Liver (tissue), 9 donors: ENCODE results near the gene ZDHHC11B. TPM values are rescaled to one million over a fixed set of nuclear protein-coding genes. Genes with fewer than 3 reads are reported as not detected.
A peak's percentile ranks its signal among the peaks of the same experiment; 100 is the strongest.
"Not testable (repeated sequence)": the region's sequence is repeated elsewhere in the genome, so short reads cannot be mapped to it uniquely, and the experiment has no call there.

ENCODE experiments used
- DNase-seq: peaks from one replicate; pipeline ENCODE4 v3.0.0-alpha.2; 2017; ENCODE audit warnings: low spot score
- H3K27ac ChIP-seq, 2 donors: one replicate each; pipeline ENCODE4 v1.7.0; 2013; ENCODE audit warnings: inconsistent platforms in 2 of 2, low read length in 2 of 2, control low read depth in 1 of 2, low read depth in 1 of 2, mild to moderate bottlenecking in 1 of 2
- H3K27me3 ChIP-seq, 4 donors: one replicate each; pipeline versions ENCODE4 v1.6.1 to v1.7.0; 2013; ENCODE audit warnings: low read length in 3 of 4, inconsistent platforms in 1 of 4, mild to moderate bottlenecking in 1 of 4, moderate library complexity in 1 of 4; ENCODE audit not compliant: control insufficient read depth in 4 of 4, insufficient read depth in 4 of 4
- H3K36me3 ChIP-seq, 4 donors: one replicate each; pipeline versions ENCODE4 v1.6.1 to v1.7.0; 2013; ENCODE audit warnings: low read length in 3 of 4, mild to moderate bottlenecking in 3 of 4, low read depth in 1 of 4, moderate library complexity in 1 of 4; ENCODE audit not compliant: control insufficient read depth in 4 of 4, insufficient read depth in 3 of 4
- H3K4me1 ChIP-seq, 4 donors: one replicate each; pipeline versions ENCODE4 v1.6.1 to v1.7.0; 2013; ENCODE audit warnings: low read length in 3 of 4, mild to moderate bottlenecking in 3 of 4, moderate library complexity in 1 of 4; ENCODE audit not compliant: control insufficient read depth in 4 of 4, insufficient read depth in 4 of 4
- H3K4me3 ChIP-seq, 3 donors: one replicate each; pipeline versions ENCODE4 v1.6.1 to v1.7.0; 2013; ENCODE audit warnings: low read length in 3 of 3, control low read depth in 1 of 3, low read depth in 1 of 3, mild to moderate bottlenecking in 1 of 3
- H3K9ac ChIP-seq, 2 donors: one replicate each; pipeline ENCODE4 v1.7.0; 2013; ENCODE audit warnings: low read length in 2 of 2, mild to moderate bottlenecking in 2 of 2, moderate library complexity in 2 of 2, control low read depth in 1 of 2, low read depth in 1 of 2
- H3K9me3 ChIP-seq, 4 donors: one replicate each; pipeline versions ENCODE4 v1.6.1 to v1.7.0; 2013; ENCODE audit warnings: low read length in 3 of 4; ENCODE audit not compliant: control insufficient read depth in 4 of 4
- WGBS: extraction: QIAGEN DNeasy Blood & Tissue Kit; methylation state at CpG from one replicate; pipeline ENCODE4 v1.1.7; 2013; 5-methylcytosine and 5-hydroxymethylcytosine counted together
- polyA plus RNA-seq, 2 donors: library from polyadenylated mRNA; stranded (reverse) in 1 of 2; unstranded in 1 of 2; fragments of 200-250 nt in 1 of 2; fragments of >200 nt in 1 of 2; fragmentation: Nextera tagmentation in 1 of 2; extraction: Ambion mirVana in 1 of 2; gene quantifications; one replicate each; pipeline versions ENCODE4 v1.2.1 to v1.2.3, GENCODE V29; 2013 to 2015
- total RNA-seq, 2 donors: library from RNA; depleted of rRNA; stranded (reverse); fragments of >200 nt; gene quantifications; one replicate each; pipeline ENCODE4 v1.2.3, GENCODE V29; 2014
- donor health status: healthy.
- donor health status: healthy.
- donor health status: healthy.
- donor health status: healthy.
- donor health status: healthy.

Gene ZDHHC11B
- total and polyA plus RNA-seq, 4 donors = 0.37 to 2.1 (median 0.62) TPM

DNA sequence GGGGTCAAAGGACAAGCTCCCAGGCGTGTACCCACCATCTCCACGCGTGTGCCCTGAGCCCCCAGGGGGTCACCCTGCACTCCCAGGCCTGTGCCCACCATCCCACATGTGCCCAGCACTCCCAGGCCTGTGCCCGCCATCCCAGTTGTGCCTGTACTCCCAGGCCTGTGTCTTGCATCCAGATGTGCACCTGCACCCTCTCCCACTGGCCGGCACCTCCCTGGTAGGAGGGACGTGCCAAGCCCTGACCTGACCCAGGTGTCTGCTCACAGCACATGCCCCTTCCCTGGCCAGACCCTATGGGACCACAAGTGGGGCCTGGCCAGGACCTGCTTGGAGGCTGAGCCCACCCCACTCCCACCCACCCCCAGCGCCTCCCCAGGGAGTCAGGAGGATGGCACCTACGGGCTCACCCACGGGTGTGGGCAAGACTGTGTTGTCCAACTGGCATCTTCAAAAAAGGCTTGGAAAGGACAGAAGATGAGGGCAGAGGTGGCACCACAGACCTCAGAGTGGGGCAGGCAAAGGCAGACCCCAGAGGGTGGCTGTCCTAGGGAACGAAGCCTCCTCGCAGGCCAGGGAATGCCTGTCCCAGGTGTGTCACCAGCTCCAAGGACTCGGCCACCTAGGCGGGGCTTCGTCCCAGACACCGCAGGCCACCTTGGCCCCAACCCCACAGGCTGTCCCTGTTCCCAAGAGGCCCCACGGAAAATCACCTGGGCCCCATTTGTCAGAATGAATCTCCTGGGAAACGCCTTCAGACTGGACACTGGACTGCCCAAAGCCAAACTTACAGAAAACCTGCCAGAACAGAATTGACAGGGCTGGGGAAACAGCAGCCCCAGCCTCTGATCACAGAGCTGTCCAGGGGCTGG, 103.0 kb downstream of the ZDHHC11B start:
- not testable (repeated sequence) for H3K36me3 ChIP-seq, DNase-seq, H3K4me3 ChIP-seq, H3K9ac ChIP-seq, H3K27ac ChIP-seq, H3K27me3 ChIP-seq, H3K4me1 ChIP-seq, H3K9me3 ChIP-seq
- WGBS = 95% methylated on average over 17 of the region's 17 CpGs

DNA sequence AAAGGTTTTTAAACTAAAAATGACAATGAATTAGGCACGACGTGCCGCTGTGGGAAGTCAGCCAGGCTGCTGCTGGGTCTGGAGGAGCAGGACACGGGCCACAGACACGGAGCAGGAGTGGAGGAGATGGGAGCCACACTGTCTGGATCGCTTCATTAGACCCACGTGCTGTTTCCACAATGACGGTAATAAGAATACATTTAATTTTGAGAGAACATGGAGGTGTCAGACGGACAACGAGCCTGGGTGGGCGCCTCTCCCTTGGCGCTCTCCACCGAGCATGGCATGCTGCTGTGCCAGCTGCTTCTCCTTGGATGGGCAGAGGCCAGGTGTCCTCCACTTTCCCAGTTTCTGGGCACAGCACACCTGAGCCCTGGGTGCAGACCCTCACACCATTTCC, 103.7 kb downstream of the ZDHHC11B start:
- H3K4me1 ChIP-seq, H3K9ac ChIP-seq, H3K4me3 ChIP-seq, H3K9me3 ChIP-seq, DNase-seq, H3K27me3 ChIP-seq, H3K36me3 ChIP-seq, H3K27ac ChIP-seq: not testable (repeated sequence)
- 95% methylated on average over 13 of the region's 13 CpGs for WGBS

DNA sequence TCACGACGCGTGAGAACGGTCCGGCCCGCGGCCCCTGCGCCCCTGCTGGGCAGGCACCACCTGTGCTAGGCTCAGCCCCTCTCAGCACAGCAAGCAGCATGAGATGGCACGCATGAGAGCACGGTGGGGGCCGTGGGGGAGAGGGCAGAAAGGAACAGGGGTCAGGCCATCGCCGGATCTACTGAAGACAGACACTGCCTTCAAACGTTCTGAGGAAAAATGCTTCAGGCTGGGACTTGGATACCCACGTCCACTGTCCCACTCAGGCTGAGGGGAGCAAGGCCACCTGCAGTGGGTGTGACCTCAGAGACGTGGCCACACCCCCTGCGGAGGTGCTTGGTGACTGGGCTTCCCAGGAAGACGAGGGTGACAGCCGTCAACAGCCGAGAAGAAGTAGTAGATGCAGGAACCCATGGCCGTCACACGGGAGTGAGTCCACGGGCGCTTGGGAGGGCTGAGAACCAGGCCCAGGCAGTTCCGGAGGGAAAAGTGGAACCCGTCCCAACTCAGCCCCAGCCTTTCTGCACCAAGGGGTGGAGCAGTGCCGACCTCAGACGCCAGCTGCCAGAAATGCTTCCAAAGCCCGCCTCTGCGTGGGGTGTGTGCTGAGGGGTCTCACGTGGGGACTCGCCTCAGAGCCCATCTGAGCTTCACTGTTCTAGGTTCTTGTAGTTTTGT, 104.3 kb downstream of the ZDHHC11B start:
- not testable (repeated sequence) for H3K27me3 ChIP-seq, H3K9me3 ChIP-seq, H3K4me3 ChIP-seq, H3K9ac ChIP-seq, H3K27ac ChIP-seq, H3K36me3 ChIP-seq, DNase-seq
- 88% methylated on average over 13 of the region's 32 CpGs for WGBS
- peaks cover 0 to 10% (median 5%) of the 10 kb centered on the region in 4 donors for H3K4me1 ChIP-seq

DNA sequence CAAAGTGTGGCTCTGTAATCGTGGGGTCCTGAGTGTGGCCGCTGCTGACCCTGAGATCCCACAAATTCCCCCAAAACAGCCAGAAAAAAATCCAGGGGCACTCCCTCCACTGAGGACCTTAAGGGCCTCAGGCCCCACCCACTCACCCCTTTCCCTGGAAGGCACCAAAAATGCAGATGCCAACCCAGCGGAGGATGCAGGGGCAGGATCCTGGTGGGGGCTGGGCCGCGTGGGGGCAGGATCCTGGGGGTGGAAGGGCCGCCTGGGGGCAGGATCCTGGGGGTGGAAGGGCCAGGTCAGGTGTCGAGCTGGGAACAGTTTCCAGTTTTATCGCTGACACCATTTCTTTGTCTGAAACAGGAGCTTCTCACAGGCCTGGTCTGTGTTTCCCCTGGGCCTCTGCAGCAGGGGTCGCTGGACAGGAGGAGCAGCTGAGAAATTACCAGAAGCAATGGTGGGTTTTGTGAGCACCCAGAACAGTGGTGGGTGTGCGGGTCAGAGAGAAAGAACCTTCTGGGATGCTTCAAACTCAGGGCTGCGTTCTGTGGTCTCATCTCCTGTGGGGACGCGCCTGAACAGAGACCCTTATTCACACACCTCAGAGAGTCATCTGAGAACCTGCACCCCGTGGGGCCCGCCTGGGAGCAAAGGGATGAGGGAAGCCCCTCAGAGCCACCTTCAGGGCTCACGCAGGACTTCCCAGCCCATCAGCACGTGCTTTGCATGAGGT, 105.2 kb downstream of the ZDHHC11B start:
- H3K9ac ChIP-seq, H3K4me3 ChIP-seq, H3K9me3 ChIP-seq, H3K36me3 ChIP-seq, H3K27ac ChIP-seq, H3K27me3 ChIP-seq: not testable (repeated sequence)
- H3K4me1 ChIP-seq = peaks cover 4 to 19% (median 12%) of the 10 kb centered on the region in 4 donors
- peak; percentile 21 for DNase-seq
- WGBS = 87% methylated on average over 15 of the region's 17 CpGs

DNA sequence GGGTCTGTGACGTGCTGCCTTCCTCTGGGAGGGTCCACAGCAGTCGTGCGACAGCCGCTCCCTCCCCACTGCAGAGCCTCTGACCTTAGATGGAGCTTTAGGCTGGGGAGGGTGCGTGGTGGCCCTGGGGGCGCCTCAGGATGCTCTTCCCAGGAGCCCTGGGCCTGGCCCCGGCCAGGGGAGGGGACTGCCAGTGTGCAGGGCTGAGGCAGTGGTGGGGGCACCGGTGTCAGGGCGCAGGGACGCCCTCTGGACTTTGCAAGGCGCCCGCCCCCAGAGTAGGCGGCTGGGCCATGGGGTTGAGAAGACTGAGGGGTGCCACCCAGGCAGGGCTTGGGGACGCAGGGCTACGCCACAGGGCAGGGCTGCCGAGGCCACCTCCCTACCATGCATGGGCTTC, 106.0 kb downstream of the ZDHHC11B start:
- not testable (repeated sequence) for DNase-seq, H3K9ac ChIP-seq
- 92% methylated on average over 16 of the region's 16 CpGs for WGBS

More for the DNA sequence above, 106.0 kb downstream of the ZDHHC11B start:
- not testable (repeated sequence) for H3K27me3 ChIP-seq, H3K4me3 ChIP-seq, H3K27ac ChIP-seq, H3K36me3 ChIP-seq, H3K9me3 ChIP-seq
- H3K4me1 ChIP-seq = peaks cover 12 to 22% (median 19%) of the 10 kb centered on the region in 4 donors
